Measurements from ENCODE around the gene WDR77.

WDR77 gene

GRCh38 chr1:111467865-111468716 lies 19.0 kb upstream of the WDR77 start:
- no peak for DNase-seq

- DNase-seq: no peak
These were observed 17.4 kb upstream of the WDR77 start for GRCh38 chr1:111466480-111466879.

GRCh38 chr1:111465754-111466153 lies 16.7 kb upstream of the WDR77 start:
- DNase-seq: no peak

- DNase-seq: no peak
These were observed 14.1 kb upstream of the WDR77 start for GRCh38 chr1:111463029-111463683.

- no peak for DNase-seq
These were observed 13.4 kb upstream of the WDR77 start for GRCh38 chr1:111462370-111463028.

GRCh38 chr1:111461765-111462164 lies 12.7 kb upstream of the WDR77 start:
- DNase-seq: no peak

- DNase-seq: no peak
These were observed 6.6 kb upstream of the WDR77 start for GRCh38 chr1:111455642-111456031.

- no peak for DNase-seq
These were observed 6.0 kb upstream of the WDR77 start for GRCh38 chr1:111454859-111455641.

- no peak for DNase-seq
These were observed 4.7 kb upstream of the WDR77 start for GRCh38 chr1:111453706-111454105.

GRCh38 chr1:111452581-111452980 lies 3.5 kb upstream of the WDR77 start:
- DNase-seq: no peak

GRCh38 chr1:111450185-111450584 lies 1.1 kb upstream of the WDR77 start:
- DNase-seq: no peak

GRCh38 chr1:111449703-111450017 lies 604 bp upstream of the WDR77 start:
- no peak for DNase-seq

GRCh38 chr1:111448482-111448917 lies 556 bp downstream of the WDR77 start:
- DNase-seq: no peak

GRCh38 chr1:111446967-111447892 lies 1.8 kb downstream of the WDR77 start:
- DNase-seq: no peak

GRCh38 chr1:111446546-111446945 lies 2.5 kb downstream of the WDR77 start:
- DNase-seq: no peak

- no peak for DNase-seq
These were observed 5.0 kb downstream of the WDR77 start for GRCh38 chr1:111444031-111444430.

GRCh38 chr1:111442457-111442856 lies 6.6 kb downstream of the WDR77 start:
- DNase-seq: no peak

- no peak for DNase-seq
These were observed 7.4 kb downstream of the WDR77 start for GRCh38 chr1:111441573-111442192.

GRCh38 chr1:111439461-111440351 lies 9.3 kb downstream of the WDR77 start:
- DNase-seq: no peak

- DNase-seq: no peak
These were observed 12.3 kb downstream of the WDR77 start for GRCh38 chr1:111436726-111437125.

- DNase-seq: no peak
These were observed 24.8 kb downstream of the WDR77 start for GRCh38 chr1:111424281-111424680.
